ENCODE data around the gene NAA80. TPM values are rescaled to one million over a fixed set of nuclear protein-coding genes. Genes with fewer than 3 reads are reported as not detected.

NAA80 gene
- total and polyA plus RNA-seq, 8 donors: 5.6 to 12.7 (median 9.1) TPM

DNA sequence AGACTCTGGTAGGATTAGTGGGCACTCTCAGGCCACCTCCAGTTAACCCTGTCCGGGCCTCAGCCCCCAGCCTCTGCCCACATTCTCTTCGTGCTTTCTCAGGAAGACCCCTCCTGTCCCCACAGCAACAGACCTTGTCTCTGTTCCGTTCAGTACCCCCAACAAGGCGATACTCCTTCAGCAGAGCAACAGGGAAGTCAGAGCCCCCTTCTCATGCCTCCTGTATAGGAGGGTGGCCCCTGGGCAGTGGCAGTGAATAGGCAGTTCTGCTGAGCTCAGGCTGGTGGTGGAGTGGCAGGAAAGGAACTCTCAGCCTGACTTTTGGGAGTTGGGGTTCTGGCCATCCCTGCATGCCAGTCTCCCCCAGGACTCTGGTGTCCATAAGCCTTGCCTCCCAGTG lies 29.7 kb downstream of the NAA80 start:
- no peak for DNase-seq
- Histone ChIP-seq H3K4me1 (peaks cover 43 to 65% of the 10 kb centered on the region in 2 donors), H3K27ac (peak overlapping the region; percentile 37 to 92), H3K36me3 (no peaks in the 10 kb centered on the region), H3K4me3 (peak overlapping the region; percentile 24 to 35), H3K9me3 (no peaks in the 10 kb centered on the region), H3K27me3 (peaks cover 0 to 36% of the 10 kb centered on the region in 2 donors)
- TF ChIP-seq, protein P1, sequence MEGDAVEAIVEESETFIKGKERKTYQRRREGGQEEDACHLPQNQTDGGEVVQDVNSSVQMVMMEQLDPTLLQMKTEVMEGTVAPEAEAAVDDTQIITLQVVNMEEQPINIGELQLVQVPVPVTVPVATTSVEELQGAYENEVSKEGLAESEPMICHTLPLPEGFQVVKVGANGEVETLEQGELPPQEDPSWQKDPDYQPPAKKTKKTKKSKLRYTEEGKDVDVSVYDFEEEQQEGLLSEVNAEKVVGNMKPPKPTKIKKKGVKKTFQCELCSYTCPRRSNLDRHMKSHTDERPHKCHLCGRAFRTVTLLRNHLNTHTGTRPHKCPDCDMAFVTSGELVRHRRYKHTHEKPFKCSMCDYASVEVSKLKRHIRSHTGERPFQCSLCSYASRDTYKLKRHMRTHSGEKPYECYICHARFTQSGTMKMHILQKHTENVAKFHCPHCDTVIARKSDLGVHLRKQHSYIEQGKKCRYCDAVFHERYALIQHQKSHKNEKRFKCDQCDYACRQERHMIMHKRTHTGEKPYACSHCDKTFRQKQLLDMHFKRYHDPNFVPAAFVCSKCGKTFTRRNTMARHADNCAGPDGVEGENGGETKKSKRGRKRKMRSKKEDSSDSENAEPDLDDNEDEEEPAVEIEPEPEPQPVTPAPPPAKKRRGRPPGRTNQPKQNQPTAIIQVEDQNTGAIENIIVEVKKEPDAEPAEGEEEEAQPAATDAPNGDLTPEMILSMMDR (IDR thresholded peaks at IDR 0.05): no peak
- intact Hi-C loops (cut with DNase I): no loop called here
- ATAC-seq: no peak

DNA sequence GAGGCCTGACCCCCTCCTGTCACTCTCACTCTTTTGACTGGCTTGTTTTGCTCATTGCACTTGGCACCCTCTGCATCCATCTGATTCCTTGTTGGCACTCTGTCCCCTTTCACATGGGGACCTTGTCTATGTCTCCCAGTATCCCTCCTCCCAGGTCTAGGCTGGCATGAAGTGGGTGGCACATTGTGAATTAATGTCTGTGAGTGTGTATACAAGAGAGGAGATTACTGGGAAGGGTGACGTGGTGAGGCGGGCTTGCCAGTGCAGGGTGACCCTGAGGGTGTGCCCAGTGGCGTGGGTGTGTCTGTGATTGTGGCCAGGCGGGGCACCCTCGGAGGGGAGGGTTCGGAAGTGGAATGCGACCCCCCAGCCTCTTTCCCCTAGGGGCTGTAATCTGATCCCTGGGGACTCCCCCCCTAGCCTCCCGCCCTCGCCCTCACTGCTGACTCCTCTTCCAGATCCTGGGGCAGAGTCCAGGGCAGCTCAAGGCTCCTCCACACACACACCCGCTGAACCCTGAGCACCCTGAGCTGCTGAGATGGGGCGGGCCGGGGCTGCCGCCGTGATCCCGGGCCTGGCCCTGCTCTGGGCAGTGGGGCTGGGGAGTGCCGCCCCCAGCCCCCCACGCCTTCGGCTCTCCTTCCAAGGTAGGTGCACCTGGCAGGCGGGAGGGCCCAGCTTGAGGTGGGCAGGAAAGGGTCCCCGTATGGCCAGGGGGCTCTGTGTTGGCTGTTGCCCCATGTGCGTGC lies 30.3 kb downstream of the NAA80 start, which contains the start of gene SEMA3B:
Gene SEMA3B (plus strand): TSS at position 445 of the 749 bp plus-strand sequence. CDS start 94 bp downstream, at position 539.
- peaks cover 48 to 65% of the 10 kb centered on the region in 2 donors for H3K4me1 ChIP-seq
- DNase-seq: peak in 3 of 4 donors; percentile 80 to 87 (median 86)

DNA sequence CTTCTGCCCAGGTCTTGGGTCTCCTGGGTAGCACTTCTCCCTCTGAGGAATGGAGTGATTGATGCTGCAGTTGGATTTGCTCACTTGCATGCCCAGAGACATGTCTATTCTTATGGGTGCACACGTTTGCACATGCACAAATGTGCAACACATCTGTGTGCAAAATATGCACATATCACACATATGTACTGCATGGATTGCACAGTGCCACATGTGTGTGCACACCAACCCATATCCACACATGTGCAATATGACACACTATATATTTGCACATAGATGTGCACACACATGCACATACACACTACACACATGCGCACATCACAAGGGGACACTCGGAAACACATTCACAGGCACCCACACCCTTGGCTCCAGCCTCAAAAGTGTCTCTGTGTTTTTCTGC lies 30.9 kb downstream of the NAA80 start:
- H3K4me3 ChIP-seq: peak overlapping the region in 1 of 2 donors; percentile 48
- DNase-seq: no peak
- H3K36me3 ChIP-seq: no peaks in the 10 kb centered on the region
- H3K9me3 ChIP-seq: no peaks in the 10 kb centered on the region
- peaks cover 0 to 24% of the 10 kb centered on the region in 2 donors for H3K27me3 ChIP-seq
- H3K4me1 ChIP-seq: peaks cover 48 to 64% of the 10 kb centered on the region in 2 donors
- intact Hi-C loops (cut with DNase I): no loop called here
- peak overlapping the region; percentile 80 to 92 for H3K27ac ChIP-seq
- TF ChIP-seq, protein P1 (IDR thresholded peaks at IDR 0.05): no peak
- no peak for ATAC-seq

More for the DNA sequence above, 30.3 kb downstream of the NAA80 start, which contains the start of gene SEMA3B:
- Histone ChIP-seq H3K4me3 (peak within 1 kb of the TSS; percentile 24 to 48), H3K27ac (peak within 1 kb of the TSS; percentile 80 to 92), H3K9me3 (no peaks in the 10 kb centered on the region), H3K27me3 (peaks cover 0 to 30% of the 10 kb centered on the region in 2 donors), H3K36me3 (no peaks in the 10 kb centered on the region)
- intact Hi-C loops (cut with DNase I): no loop called here
- peak; percentile 55 for ATAC-seq
- TF ChIP-seq, protein P1 (IDR thresholded peaks at IDR 0.05): no peak

DNA sequence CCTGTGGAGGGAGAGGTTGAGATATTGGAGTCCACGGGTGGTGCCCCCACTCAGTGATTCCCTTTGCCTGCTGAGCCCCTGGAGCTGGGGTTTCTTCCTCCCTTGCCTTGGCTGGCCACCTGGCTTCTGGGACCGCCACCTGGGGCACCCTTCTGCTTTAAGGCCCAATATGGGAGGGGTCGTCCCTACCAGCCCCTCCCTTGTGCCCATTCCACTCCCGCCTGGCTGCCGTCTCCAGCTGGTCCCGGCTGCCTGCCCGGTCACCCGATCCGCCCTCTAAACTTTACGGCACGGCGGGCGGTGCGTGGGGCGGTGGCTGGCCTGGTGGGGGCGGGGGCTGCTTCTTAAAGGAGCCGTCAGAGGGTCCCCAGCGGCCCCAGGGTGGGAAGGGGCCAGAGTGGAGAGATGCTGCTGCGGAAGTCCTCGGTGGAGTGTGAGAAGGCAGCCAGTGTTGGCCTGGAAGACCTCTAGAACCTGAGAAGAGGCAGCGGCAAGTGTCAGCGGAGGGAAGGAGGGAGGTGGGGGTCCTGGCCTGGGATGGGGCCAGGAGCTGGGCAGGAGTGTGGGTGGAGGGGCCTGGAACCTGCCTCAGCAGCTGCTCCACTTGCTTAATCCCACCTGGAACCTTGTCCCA lies 31.8 kb downstream of the NAA80 start:
- Histone ChIP-seq H3K27ac (peak overlapping the region; percentile 80 to 92), H3K9me3 (no peaks in the 10 kb centered on the region), H3K36me3 (no peaks in the 10 kb centered on the region), H3K27me3 (peaks cover 0 to 21% of the 10 kb centered on the region in 2 donors), H3K4me3 (peak overlapping the region; percentile 48 to 54), H3K4me1 (peaks cover 40 to 56% of the 10 kb centered on the region in 2 donors)
- intact Hi-C loops (cut with DNase I): no loop called here
- ATAC-seq (peak; percentile 32), DNase-seq (peak in 3 of 4 donors; percentile 62 to 87 (median 70))
- TF ChIP-seq, protein P1 (IDR thresholded peaks at IDR 0.05): no peak

DNA sequence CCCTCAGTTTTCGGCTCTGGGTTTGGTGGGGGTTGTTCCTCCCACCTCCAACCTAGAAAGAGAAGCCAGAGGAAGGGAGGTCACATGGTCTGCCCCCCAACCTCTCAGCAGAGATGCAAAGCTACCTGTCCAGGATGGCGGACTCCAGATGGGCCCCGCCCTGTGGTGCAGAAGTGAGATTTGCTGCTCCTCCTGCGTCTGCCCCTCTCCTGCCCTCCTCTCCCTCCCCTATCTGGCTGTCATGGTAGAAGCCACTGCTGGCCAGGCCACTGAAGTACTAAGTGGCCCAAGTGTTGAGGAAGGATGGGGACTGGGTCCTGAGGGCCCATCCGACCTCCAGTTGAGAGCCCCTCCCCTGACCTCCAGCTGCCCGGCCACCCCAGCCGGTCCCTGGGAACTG lies 32.4 kb downstream of the NAA80 start:
- intact Hi-C loops (cut with DNase I): no loop called here
- TF ChIP-seq, protein P1 (IDR thresholded peaks at IDR 0.05): no peak
- peaks cover 40 to 56% of the 10 kb centered on the region in 2 donors for H3K4me1 ChIP-seq
- peak overlapping the region; percentile 48 to 54 for H3K4me3 ChIP-seq
- no peaks in the 10 kb centered on the region for H3K9me3 ChIP-seq
- H3K36me3 ChIP-seq: no peaks in the 10 kb centered on the region
- ATAC-seq (no peak), DNase-seq (no peak)
- H3K27me3 ChIP-seq: peaks cover 0 to 21% of the 10 kb centered on the region in 2 donors
- peak overlapping the region; percentile 80 to 92 for H3K27ac ChIP-seq

All from left lung (tissue), 10 donors.